Omental fat pad (tissue), 4 donors: Measurements from ENCODE around the gene CFI. TPM values are rescaled to one million over a fixed set of nuclear protein-coding genes. Genes with fewer than 3 reads are reported as not detected.

Experiments used
- ATAC-seq: fragments of 150-250 bp; one replicate; pipeline ENCODE4 v1.9.1; 2016; ENCODE audit warnings: mild to moderate bottlenecking, moderate library complexity; ENCODE audit not compliant: low FRiP score
- DNase-seq: peaks from one replicate; pipeline ENCODE4 v3.0.0-alpha.2; 2019; ENCODE audit warnings: low spot score
- total RNA-seq, 4 donors: library from RNA; depleted of rRNA; stranded (reverse); fragments of >200 nt; gene quantifications; one replicate each; pipeline ENCODE4 v1.1.0, GENCODE V29; 2016
- TF ChIP-seq, protein P1 (sequence below), 3 donors: fragments of 450-650 bp; IDR thresholded peaks; one replicate each; pipeline ENCODE4 v1.5.1; 2016 to 2017; ENCODE audit warnings: antibody characterized with exemption in 3 of 3, mild to moderate bottlenecking in 3 of 3, moderate library complexity in 2 of 3

CFI gene
- total RNA-seq, 4 donors from 2014 or later, result 49.7 to 127 (median 55.1) TPM

DNA sequence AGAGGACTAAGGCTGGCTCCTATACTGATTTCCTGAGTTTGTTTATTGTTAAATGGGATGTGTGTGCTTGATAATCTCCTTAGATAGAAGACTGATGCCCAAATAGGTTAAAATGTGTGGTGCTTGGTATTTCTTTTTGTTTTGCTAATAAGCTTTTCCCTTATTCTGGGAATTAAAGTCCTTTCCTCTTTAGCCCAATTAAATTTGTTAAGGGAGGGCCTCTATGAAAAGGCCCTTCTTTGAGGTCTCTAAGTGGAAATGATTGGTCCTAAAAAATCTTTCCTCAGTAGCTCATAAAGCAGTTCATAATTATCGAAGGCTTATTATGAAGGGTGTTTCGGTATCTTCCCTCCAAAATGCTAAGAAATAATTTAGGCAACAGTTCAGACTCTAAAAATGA, 25.9 kb upstream of the CFI start, which contains the start of gene RRH:
Gene RRH (plus strand): TSS at position 301 of the 400 bp plus-strand sequence. CDS start 56 bp downstream, at position 357.
- TF ChIP-seq, protein P1, sequence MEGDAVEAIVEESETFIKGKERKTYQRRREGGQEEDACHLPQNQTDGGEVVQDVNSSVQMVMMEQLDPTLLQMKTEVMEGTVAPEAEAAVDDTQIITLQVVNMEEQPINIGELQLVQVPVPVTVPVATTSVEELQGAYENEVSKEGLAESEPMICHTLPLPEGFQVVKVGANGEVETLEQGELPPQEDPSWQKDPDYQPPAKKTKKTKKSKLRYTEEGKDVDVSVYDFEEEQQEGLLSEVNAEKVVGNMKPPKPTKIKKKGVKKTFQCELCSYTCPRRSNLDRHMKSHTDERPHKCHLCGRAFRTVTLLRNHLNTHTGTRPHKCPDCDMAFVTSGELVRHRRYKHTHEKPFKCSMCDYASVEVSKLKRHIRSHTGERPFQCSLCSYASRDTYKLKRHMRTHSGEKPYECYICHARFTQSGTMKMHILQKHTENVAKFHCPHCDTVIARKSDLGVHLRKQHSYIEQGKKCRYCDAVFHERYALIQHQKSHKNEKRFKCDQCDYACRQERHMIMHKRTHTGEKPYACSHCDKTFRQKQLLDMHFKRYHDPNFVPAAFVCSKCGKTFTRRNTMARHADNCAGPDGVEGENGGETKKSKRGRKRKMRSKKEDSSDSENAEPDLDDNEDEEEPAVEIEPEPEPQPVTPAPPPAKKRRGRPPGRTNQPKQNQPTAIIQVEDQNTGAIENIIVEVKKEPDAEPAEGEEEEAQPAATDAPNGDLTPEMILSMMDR (IDR thresholded peaks at IDR 0.05), result no peak
- ATAC-seq (no peak), DNase-seq (no peak)

DNA sequence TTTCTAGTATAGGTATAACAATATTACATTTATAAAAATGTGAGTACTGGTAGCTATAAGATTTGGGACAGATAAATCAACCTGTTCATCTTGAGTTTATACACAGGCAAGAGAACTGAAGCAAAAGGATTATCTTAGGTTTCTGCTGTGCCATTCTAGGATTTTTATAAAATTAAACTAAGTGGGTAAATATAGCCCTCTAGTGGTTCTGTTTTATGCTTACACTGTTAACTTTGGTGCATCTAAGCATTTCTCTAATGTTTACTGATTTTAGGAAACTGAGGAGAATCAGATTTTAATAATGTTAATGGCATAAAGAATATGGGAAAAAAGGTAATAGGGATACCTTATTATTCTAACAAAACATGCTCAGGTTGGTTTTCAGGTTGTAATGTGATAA, 24.9 kb upstream of the CFI start:
- no peak for DNase-seq
- TF ChIP-seq, protein P1 (IDR thresholded peaks at IDR 0.05), result no peak
- ATAC-seq, result no peak

DNA sequence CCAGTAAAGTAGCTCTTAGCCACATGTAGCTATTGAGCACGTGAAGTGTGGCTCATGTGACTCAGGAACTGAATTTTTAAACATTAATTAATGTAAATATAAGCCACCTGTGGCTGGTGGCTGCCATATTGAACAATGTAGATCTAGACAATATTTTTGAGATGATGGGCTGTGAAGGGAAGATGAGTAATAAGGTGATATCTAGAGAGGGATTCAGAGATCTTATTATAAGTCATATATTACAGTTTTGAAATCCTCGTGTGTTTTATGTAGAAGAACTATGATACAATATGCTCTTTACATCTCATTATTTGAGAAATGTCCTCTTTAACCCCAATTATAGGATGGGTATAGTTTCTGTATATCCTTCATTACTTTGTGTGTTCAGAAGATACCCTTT, 19.4 kb upstream of the CFI start:
- ATAC-seq (no peak), DNase-seq (no peak)
- TF ChIP-seq, protein P1 (IDR thresholded peaks at IDR 0.05), result no peak

DNA sequence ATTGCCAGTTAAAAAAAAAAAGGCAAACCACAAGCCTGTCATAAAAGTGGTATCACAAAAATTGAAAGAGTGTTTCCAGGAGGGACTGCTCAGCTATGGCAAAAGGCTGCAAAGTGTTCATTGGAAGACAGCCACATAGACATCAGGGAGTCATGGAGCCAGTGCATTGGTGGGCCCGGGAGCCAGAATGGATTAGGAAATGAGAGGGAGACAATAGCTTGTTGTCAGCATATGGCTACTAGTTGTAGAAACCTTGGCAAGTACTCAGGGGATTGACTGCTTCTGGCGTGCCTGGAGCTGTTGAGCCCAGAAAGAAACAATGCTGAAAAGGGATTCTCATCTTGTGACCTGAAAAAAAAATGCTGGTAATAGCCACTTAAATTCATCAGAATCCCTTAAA, 18.8 kb upstream of the CFI start:
- TF ChIP-seq, protein P1 (IDR thresholded peaks at IDR 0.05), result no peak
- ATAC-seq, result no peak
- no peak for DNase-seq

DNA sequence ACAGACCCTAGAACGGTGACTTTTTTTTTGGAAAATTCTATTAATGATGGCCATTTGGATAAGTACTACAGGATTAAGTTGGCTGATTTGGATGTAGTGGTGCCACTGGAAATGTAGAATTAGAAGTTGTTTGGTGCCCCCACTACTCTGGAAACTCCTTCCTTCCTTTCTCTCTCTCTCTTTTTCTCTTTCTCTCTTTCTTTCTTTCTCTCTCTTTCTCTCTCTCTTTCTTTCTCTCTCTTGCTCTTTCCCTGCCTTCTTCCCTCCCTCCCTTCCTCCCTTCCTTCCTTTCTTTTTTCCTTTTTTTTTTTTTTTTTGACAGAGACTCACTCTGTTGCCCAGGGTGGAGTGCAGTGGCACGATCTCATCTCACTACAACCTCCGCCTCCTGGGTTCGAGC, 16.5 kb upstream of the CFI start:
- ATAC-seq, result no peak
- TF ChIP-seq, protein P1 (IDR thresholded peaks at IDR 0.05), result no peak

DNA sequence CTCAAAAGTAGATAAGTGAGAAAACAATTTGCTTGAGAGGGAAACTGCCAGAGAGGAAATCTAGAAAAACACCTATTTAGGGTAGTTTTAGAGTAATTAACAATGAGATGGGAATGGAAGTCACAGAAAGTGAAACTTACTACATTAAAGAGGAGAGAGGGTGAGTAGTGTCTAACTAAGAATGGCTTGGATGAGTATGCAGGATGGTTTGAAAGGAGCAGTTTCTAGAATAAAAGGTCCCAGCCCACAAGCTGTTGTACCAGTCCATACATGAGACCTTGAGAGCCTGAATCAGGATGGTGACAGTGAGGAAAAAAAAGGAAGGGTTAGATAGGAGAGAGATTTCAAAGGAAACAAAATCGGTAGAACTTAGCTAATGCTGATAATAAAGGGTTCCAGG, 15.1 kb upstream of the CFI start:
- no peak for DNase-seq
- TF ChIP-seq, protein P1 (IDR thresholded peaks at IDR 0.05), result no peak
- ATAC-seq, result no peak

More for the DNA sequence above, 16.5 kb upstream of the CFI start:
- no peak for DNase-seq

DNA sequence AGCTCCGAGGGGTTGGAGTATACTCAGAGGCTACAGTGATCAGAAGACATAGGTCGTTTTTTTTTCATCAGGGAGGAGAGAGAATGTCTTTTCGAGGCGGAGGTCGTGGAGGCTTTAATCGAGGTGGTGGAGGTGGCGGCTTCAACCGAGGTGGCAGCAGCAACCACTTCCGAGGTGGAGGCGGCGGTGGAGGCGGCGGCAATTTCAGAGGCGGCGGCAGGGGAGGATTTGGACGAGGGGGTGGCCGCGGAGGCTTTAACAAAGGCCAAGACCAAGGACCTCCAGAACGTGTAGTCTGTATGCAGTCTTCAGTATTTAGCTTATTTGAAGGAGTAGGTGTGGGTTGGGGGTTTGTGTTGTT, 14.3 kb upstream of the CFI start:
- ATAC-seq, result no peak
- TF ChIP-seq, protein P1 (IDR thresholded peaks at IDR 0.05), result no peak
- DNase-seq, result no peak
